K562 (cell line): Measurements from ENCODE around the gene LRRC4C. TPM values are rescaled to one million over a fixed set of nuclear protein-coding genes. Genes with fewer than 3 reads are reported as not detected.

Source experiments
- ATAC-seq: fragments of 200-7000 bp; cut with Tn5 transposase; 3 replicates; pipeline ENCODE4 v1.9.1; 2020; ENCODE audit warnings: moderate library complexity
- BruUV-seq: library from RNA; stranded (reverse); fragments of 400-500 nt; replicated peaks from 2 replicates; lab custom pipeline; 2021; lab: Mats Ljungman, UMichigan
- CTCF ChIA-PET: fragments of 300-600 bp; formaldehyde crosslinking; extraction: SDS; loops from one replicate; lab custom pipeline; 2021; ENCODE audit warnings: low intra/inter-chr PET ratio; lab: Yijun Ruan, JAX
- POLR2A ChIA-PET: fragments of 300-600, 350-650 bp; sonication (Branson Sonifier 250); formaldehyde crosslinking; extraction: SDS; loops from one replicate; lab custom pipeline; 2021; ENCODE audit warnings: antibody characterized with exemption, inconsistent platforms; lab: Yijun Ruan, JAX
- DNase-seq, 4 experiments: peaks; one replicate each; pipeline versions ENCODE4 v3.0.0 to v3.0.0-alpha.2; 2011 to 2018; ENCODE audit warnings: low spot score in 3 of 4, mixed read lengths in 3 of 4; ENCODE audit errors: extremely low read depth in 1 of 4
- FAIRE-seq: peaks from 2 replicates; lab custom pipeline; 2011; peaks lifted over from hg19 to GRCh38; lab: Jason Lieb, UNC
- H2AFZ ChIP-seq: 2 replicates; pipeline ENCODE4 v1.6.0; 2011; ENCODE audit warnings: low read depth, low read length, control low read depth, inconsistent platforms
- H3K27ac ChIP-seq: fragments of 200-600 bp; 3 replicates; pipeline ENCODE4 v1.8.0; 2011; ENCODE audit warnings: low read depth, mild to moderate bottlenecking, control low read depth, inconsistent platforms, low read length, moderate library complexity, mixed read lengths; ENCODE audit errors: extremely low read depth
- H3K27me3 ChIP-seq, 2 experiments: fragments of 300-600 bp in 1 of 2; 2 replicates in 1 of 2; 3 replicates in 1 of 2; pipeline versions ENCODE4 v1.6.0 to v1.8.0; 2011; ENCODE audit warnings: inconsistent platforms in 2 of 2, low read length in 2 of 2, mild to moderate bottlenecking in 1 of 2, mixed read lengths in 1 of 2, moderate library complexity in 1 of 2; ENCODE audit not compliant: control insufficient read depth in 2 of 2, insufficient read depth in 2 of 2
- H3K36me3 ChIP-seq: fragments of 300-600 bp; 3 replicates; pipeline ENCODE4 v1.8.0; 2011; ENCODE audit warnings: mild to moderate bottlenecking, low read length, inconsistent platforms; ENCODE audit not compliant: control insufficient read depth, insufficient read depth
- H3K4me1 ChIP-seq, 2 experiments: fragments of 200-600 bp in 1 of 2; replicated peaks in 1 of 2; 2 replicates in 1 of 2; 3 replicates in 1 of 2; pipeline versions ENCODE4 v1.5.1 to v1.8.0; 2011; ENCODE audit warnings: inconsistent platforms in 2 of 2, low read length in 2 of 2, mild to moderate bottlenecking in 1 of 2, mixed read lengths in 1 of 2, moderate library complexity in 1 of 2; ENCODE audit not compliant: control insufficient read depth in 2 of 2, insufficient read depth in 2 of 2
- H3K4me2 ChIP-seq: 2 replicates; pipeline ENCODE4 v1.6.1; 2011; ENCODE audit warnings: low read length, control low read depth, inconsistent platforms, mixed read lengths; ENCODE audit not compliant: insufficient read depth
- H3K4me3 ChIP-seq: fragments of 200-600 bp; sonication (generic), shearing (Covaris generic); 2 replicates; pipeline ENCODE4 v1.5.1; 2016; ENCODE audit warnings: control low read depth, inconsistent platforms
- H3K79me2 ChIP-seq: fragments of 200-600 bp; 3 replicates; pipeline ENCODE4 v1.8.0; 2011; ENCODE audit warnings: low read length, inconsistent platforms; ENCODE audit not compliant: control insufficient read depth, insufficient read depth
- H3K9ac ChIP-seq, 2 experiments: 2 replicates each; pipeline versions ENCODE4 v1.6.0 to v1.6.1; 2011; ENCODE audit warnings: low read depth in 2 of 2, low read length in 2 of 2, control low read depth in 1 of 2, inconsistent platforms in 1 of 2, mild to moderate bottlenecking in 1 of 2, mixed read lengths in 1 of 2; ENCODE audit not compliant: insufficient read depth in 1 of 2
- H3K9me1 ChIP-seq: one replicate; pipeline ENCODE4 v1.6.0; 2011; ENCODE audit warnings: inconsistent platforms, mild to moderate bottlenecking, low read length, moderate library complexity; ENCODE audit not compliant: control insufficient read depth, insufficient read depth
- H3K9me3 ChIP-seq: replicated peaks from 2 replicates; pipeline ENCODE4 v1.5.1; 2011; ENCODE audit warnings: low read depth, low read length, inconsistent platforms; ENCODE audit not compliant: control insufficient read depth, insufficient read depth
- H4K20me1 ChIP-seq: replicated peaks from 2 replicates; pipeline ENCODE4 v1.6.1; 2011; ENCODE audit warnings: low read length, inconsistent platforms, mixed read lengths; ENCODE audit not compliant: control insufficient read depth, insufficient read depth
- NCOA2 ChIP-seq, 2 experiments: fragments of 450-650 bp; IDR thresholded peaks; 2 replicates each; pipeline ENCODE4 v1.6.1; 2018; ENCODE audit warnings: mild to moderate bottlenecking in 2 of 2, moderate library complexity in 1 of 2; ENCODE audit not compliant: partially characterized antibody in 2 of 2
- NR2C2 ChIP-seq, 2 experiments: fragments of 200-800 bp in 1 of 2; sonication (Bioruptor generic) in 1 of 2; sonication (generic) in 1 of 2; formaldehyde crosslinking in 1 of 2; IDR thresholded peaks; 2 replicates each; pipeline versions ENCODE4 v1.6.1 to v1.8.0; 2016 to 2022; ENCODE audit warnings: mild to moderate bottlenecking in 1 of 2, missing compliant biosample characterization in 1 of 2, missing genetic modification characterization in 1 of 2, missing genetic modification reagents in 1 of 2
- ZNF316 ChIP-seq: fragments of 450-650 bp; IDR thresholded peaks from 2 replicates; pipeline ENCODE4 v1.6.1; 2016
- ZNF507 ChIP-seq: conservative IDR thresholded peaks from 2 replicates; pipeline ENCODE4 v1.6.1; 2017; ENCODE audit warnings: missing genetic modification characterization, missing compliant biosample characterization
- ZNF778 ChIP-seq: fragments of 450-650 bp; formaldehyde crosslinking; IDR thresholded peaks from 2 replicates; pipeline ENCODE4 v1.4.0; 2020; ENCODE audit warnings: mild to moderate bottlenecking, moderate library complexity
- WGBS: fragments of 100-300 bp; shearing (Covaris generic); methylation state at CpG from one replicate; pipeline ENCODE4 v1.1.6; 2016; ENCODE audit warnings: low coverage, mixed read lengths; ENCODE audit not compliant: insufficient coverage; ENCODE audit errors: missing lambda C conversion rate; 5-methylcytosine and 5-hydroxymethylcytosine counted together
- in situ Hi-C: fragments of 300-500 bp; cut with MboI; formaldehyde crosslinking; loops from 4 replicates; pipeline ENCODE4 v1.15.0; 2018; ENCODE audit warnings: inconsistent platforms, mixed read lengths
- intact Hi-C: fragments of 100-400 bp; cut with micrococcal nuclease; formaldehyde crosslinking; loops from 2 replicates; pipeline ENCODE4 v1.14.2; 2022
- polyA plus RNA-seq, 8 experiments: library from polyadenylated mRNA; depleted of rRNA in 4 of 8; stranded (reverse) in 5 of 8; unstranded in 3 of 8; fragments of >200 nt; fragmentation: Nextera tagmentation in 2 of 8; fragmentation: Illumina TruSeq in 1 of 8; extraction: Ambion mirVana in 2 of 8; extraction: Trizol in 1 of 8; gene quantifications; 2 replicates each; pipeline versions ENCODE4 v1.2.1 to v1.2.3, GENCODE V29; 2011 to 2014; ENCODE audit warnings: inconsistent platforms in 1 of 8, missing spikeins in 1 of 8
- total RNA-seq, 7 experiments: library from RNA; depleted of rRNA in 6 of 7; stranded (reverse); fragments of >200 nt in 6 of 7; fragmentation: Illumina TruSeq in 2 of 7; extraction: Trizol in 2 of 7; gene quantifications; 2 replicates each; pipeline versions ENCODE4 v1.2.1 to v1.2.3, GENCODE V29; 2011 to 2021; ENCODE audit warnings: low replicate concordance in 1 of 7
- TF ChIP-seq, protein P1 (sequence below): fragments of 450-650 bp; IDR thresholded peaks from 2 replicates; pipeline ENCODE4 v1.6.1; 2018; ENCODE audit not compliant: partially characterized antibody
- TF ChIP-seq, protein P2 (sequence below): fragments of 250-450 bp; sonication (Bioruptor Pico); IDR thresholded peaks from 2 replicates; pipeline ENCODE4 v1.4.0; 2020; ENCODE audit warnings: mild to moderate bottlenecking
- TF ChIP-seq, protein P3 (sequence below): sonication (generic); formaldehyde crosslinking; IDR thresholded peaks from 2 replicates; pipeline ENCODE4 v1.8.0; 2023; ENCODE audit warnings: missing genetic modification reagents, mild to moderate bottlenecking, borderline replicate concordance

LRRC4C gene
- total and polyA plus RNA-seq, 9 of the 15 experiments (the other 6 are each of a cell fraction or from before 2014, with no cell fraction given), result not detected

DNA sequence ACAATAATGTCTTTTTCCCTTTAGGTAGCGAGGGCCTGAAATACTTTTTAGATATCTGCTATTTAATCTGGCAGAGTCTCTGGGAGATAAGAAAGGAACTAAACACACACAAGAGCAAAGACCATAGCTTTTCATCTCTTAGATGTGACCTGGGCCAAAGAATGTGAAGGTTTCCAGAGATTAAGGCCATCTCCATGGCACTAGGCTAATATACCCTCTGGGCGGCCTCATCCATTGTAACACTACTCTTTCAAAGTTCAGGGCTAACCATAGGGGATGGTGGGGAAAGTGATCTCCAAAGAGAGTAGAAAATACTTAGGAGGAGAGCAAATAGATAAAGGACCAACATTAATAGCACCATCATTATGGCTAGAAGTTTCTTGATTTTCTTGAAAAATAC is 326.4 kb downstream of the LRRC4C start:
- WGBS, result 6% methylated on average over 2 of the region's 2 CpGs
- Histone ChIP-seq H4K20me1 (no peaks in the 10 kb centered on the region), H3K9ac (no peak overlapping the region), H3K9me3 (no peaks in the 10 kb centered on the region), H3K27me3 (no peaks in the 10 kb centered on the region), H3K4me1 (no peaks in the 10 kb centered on the region), H3K79me2 (no peaks in the 10 kb centered on the region), H3K27ac (no peak overlapping the region), H2AFZ (no peak overlapping the region), H3K4me3 (no peak overlapping the region), H3K4me2 (no peak overlapping the region), H3K9me1 (no peaks in the 10 kb centered on the region), H3K36me3 (no peaks in the 10 kb centered on the region)
- CTCF ChIA-PET, result no interaction called here
- POLR2A ChIA-PET, result no interaction called here
- ATAC-seq, result no peak
- DNase-seq, result no peak
- intact Hi-C loops, result no loop called here
- BruUV-seq, result no TSS peak
- in situ Hi-C loops, result no loop called here
- FAIRE-seq, result no peak
- TF ChIP-seq, protein P1, sequence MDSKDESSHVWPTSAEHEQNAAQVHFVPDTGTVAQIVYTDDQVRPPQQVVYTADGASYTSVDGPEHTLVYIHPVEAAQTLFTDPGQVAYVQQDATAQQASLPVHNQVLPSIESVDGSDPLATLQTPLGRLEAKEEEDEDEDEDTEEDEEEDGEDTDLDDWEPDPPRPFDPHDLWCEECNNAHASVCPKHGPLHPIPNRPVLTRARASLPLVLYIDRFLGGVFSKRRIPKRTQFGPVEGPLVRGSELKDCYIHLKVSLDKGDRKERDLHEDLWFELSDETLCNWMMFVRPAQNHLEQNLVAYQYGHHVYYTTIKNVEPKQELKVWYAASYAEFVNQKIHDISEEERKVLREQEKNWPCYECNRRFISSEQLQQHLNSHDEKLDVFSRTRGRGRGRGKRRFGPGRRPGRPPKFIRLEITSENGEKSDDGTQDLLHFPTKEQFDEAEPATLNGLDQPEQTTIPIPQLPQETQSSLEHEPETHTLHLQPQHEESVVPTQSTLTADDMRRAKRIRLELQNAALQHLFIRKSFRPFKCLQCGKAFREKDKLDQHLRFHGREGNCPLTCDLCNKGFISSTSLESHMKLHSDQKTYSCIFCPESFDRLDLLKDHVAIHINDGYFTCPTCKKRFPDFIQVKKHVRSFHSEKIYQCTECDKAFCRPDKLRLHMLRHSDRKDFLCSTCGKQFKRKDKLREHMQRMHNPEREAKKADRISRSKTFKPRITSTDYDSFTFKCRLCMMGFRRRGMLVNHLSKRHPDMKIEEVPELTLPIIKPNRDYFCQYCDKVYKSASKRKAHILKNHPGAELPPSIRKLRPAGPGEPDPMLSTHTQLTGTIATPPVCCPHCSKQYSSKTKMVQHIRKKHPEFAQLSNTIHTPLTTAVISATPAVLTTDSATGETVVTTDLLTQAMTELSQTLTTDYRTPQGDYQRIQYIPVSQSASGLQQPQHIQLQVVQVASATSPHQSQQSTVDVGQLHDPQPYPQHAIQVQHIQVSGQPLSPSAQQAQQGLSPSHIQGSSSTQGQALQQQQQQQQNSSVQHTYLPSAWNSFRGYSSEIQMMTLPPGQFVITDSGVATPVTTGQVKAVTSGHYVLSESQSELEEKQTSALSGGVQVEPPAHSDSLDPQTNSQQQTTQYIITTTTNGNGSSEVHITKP, result no peak
- TF ChIP-seq, protein P2, sequence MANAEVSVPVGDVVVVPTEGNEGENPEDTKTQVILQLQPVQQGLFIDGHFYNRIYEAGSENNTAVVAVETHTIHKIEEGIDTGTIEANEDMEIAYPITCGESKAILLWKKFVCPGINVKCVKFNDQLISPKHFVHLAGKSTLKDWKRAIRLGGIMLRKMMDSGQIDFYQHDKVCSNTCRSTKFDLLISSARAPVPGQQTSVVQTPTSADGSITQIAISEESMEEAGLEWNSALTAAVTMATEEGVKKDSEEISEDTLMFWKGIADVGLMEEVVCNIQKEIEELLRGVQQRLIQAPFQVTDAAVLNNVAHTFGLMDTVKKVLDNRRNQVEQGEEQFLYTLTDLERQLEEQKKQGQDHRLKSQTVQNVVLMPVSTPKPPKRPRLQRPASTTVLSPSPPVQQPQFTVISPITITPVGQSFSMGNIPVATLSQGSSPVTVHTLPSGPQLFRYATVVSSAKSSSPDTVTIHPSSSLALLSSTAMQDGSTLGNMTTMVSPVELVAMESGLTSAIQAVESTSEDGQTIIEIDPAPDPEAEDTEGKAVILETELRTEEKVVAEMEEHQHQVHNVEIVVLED (CRISPR knock-in tag), result no peak
- TF ChIP-seq, protein P3, sequence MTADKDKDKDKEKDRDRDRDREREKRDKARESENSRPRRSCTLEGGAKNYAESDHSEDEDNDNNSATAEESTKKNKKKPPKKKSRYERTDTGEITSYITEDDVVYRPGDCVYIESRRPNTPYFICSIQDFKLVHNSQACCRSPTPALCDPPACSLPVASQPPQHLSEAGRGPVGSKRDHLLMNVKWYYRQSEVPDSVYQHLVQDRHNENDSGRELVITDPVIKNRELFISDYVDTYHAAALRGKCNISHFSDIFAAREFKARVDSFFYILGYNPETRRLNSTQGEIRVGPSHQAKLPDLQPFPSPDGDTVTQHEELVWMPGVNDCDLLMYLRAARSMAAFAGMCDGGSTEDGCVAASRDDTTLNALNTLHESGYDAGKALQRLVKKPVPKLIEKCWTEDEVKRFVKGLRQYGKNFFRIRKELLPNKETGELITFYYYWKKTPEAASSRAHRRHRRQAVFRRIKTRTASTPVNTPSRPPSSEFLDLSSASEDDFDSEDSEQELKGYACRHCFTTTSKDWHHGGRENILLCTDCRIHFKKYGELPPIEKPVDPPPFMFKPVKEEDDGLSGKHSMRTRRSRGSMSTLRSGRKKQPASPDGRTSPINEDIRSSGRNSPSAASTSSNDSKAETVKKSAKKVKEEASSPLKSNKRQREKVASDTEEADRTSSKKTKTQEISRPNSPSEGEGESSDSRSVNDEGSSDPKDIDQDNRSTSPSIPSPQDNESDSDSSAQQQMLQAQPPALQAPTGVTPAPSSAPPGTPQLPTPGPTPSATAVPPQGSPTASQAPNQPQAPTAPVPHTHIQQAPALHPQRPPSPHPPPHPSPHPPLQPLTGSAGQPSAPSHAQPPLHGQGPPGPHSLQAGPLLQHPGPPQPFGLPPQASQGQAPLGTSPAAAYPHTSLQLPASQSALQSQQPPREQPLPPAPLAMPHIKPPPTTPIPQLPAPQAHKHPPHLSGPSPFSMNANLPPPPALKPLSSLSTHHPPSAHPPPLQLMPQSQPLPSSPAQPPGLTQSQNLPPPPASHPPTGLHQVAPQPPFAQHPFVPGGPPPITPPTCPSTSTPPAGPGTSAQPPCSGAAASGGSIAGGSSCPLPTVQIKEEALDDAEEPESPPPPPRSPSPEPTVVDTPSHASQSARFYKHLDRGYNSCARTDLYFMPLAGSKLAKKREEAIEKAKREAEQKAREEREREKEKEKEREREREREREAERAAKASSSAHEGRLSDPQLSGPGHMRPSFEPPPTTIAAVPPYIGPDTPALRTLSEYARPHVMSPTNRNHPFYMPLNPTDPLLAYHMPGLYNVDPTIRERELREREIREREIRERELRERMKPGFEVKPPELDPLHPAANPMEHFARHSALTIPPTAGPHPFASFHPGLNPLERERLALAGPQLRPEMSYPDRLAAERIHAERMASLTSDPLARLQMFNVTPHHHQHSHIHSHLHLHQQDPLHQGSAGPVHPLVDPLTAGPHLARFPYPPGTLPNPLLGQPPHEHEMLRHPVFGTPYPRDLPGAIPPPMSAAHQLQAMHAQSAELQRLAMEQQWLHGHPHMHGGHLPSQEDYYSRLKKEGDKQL (CRISPR knock-in tag), result no peak
- TF ChIP-seq NCOA2 (IDR thresholded peaks at IDR 0.05; ENCODE audit: partially characterized antibody in 2 of 2) (no peak), ZNF778 (CRISPR knock-in tag) (no peak), ZNF507 (no peak), ZNF316 (no peak), NR2C2 (CRISPR knock-in tag; IDR thresholded peaks at IDR 0.05) (no peak), NR2C2 (tag; IDR thresholded peaks at IDR 0.05) (no peak)
